ENCODE measurements around the gene ITPR1.
"Not testable (repeated sequence)": the region's sequence is repeated elsewhere in the genome, so short reads cannot be mapped to it uniquely, and the experiment has no call there.

The ITPR1 gene

GRCh38 chr3:4588466-4588865 is 95.3 kb downstream of the ITPR1 start:
- no peak for DNase-seq (ENCODE audit: low read depth in 2 of 3, low spot score in 1 of 3)

GRCh38 chr3:4589475-4590097 is 96.4 kb downstream of the ITPR1 start:
- no peak for DNase-seq (ENCODE audit: low read depth in 2 of 3, low spot score in 1 of 3)

- DNase-seq (ENCODE audit: low read depth in 2 of 3, low spot score in 1 of 3): not testable (repeated sequence)
Observed at GRCh38 chr3:4590849-4591248, 97.7 kb downstream of the ITPR1 start.

GRCh38 chr3:4591669-4592068 is 98.5 kb downstream of the ITPR1 start:
- no peak for DNase-seq (ENCODE audit: low read depth in 2 of 3, low spot score in 1 of 3)

GRCh38 chr3:4593014-4593413 is 99.9 kb downstream of the ITPR1 start:
- DNase-seq (ENCODE audit: low read depth in 2 of 3, low spot score in 1 of 3): no peak

GRCh38 chr3:4595710-4596113 is 102.6 kb downstream of the ITPR1 start:
- no peak for DNase-seq (ENCODE audit: low read depth in 2 of 3, low spot score in 1 of 3)

GRCh38 chr3:4596612-4597011 is 103.5 kb downstream of the ITPR1 start:
- no peak for DNase-seq (ENCODE audit: low read depth in 2 of 3, low spot score in 1 of 3)

- DNase-seq (ENCODE audit: low read depth in 2 of 3, low spot score in 1 of 3): no peak
Observed at GRCh38 chr3:4597208-4597985, 104.2 kb downstream of the ITPR1 start.

GRCh38 chr3:4598232-4598631 is 105.1 kb downstream of the ITPR1 start:
- not testable (repeated sequence) for DNase-seq (ENCODE audit: low read depth in 2 of 3, low spot score in 1 of 3)

- DNase-seq (ENCODE audit: low read depth in 2 of 3, low spot score in 1 of 3): no peak
Observed at GRCh38 chr3:4599612-4600011, 106.5 kb downstream of the ITPR1 start.

GRCh38 chr3:4600493-4600892 is 107.3 kb downstream of the ITPR1 start:
- no peak for DNase-seq (ENCODE audit: low read depth in 2 of 3, low spot score in 1 of 3)

GRCh38 chr3:4601892-4602291 is 108.7 kb downstream of the ITPR1 start:
- DNase-seq (ENCODE audit: low read depth in 2 of 3, low spot score in 1 of 3): no peak

GRCh38 chr3:4604693-4605092 is 111.5 kb downstream of the ITPR1 start:
- no peak for DNase-seq (ENCODE audit: low read depth in 2 of 3, low spot score in 1 of 3)

- no peak for DNase-seq (ENCODE audit: low read depth in 2 of 3, low spot score in 1 of 3)
Observed at GRCh38 chr3:4606911-4607310, 113.8 kb downstream of the ITPR1 start.

- no peak for DNase-seq (ENCODE audit: low read depth in 2 of 3, low spot score in 1 of 3)
Observed at GRCh38 chr3:4613366-4613765, 120.2 kb downstream of the ITPR1 start.

- no peak for DNase-seq (ENCODE audit: low read depth in 2 of 3, low spot score in 1 of 3)
Observed at GRCh38 chr3:4614070-4614469, 120.9 kb downstream of the ITPR1 start.

GRCh38 chr3:4614927-4615326 is 121.8 kb downstream of the ITPR1 start:
- DNase-seq (ENCODE audit: low read depth in 2 of 3, low spot score in 1 of 3): no peak

GRCh38 chr3:4615750-4616149 is 122.6 kb downstream of the ITPR1 start:
- no peak for DNase-seq (ENCODE audit: low read depth in 2 of 3, low spot score in 1 of 3)

GRCh38 chr3:4623421-4623999 is 130.4 kb downstream of the ITPR1 start:
- no peak for DNase-seq (ENCODE audit: low read depth in 2 of 3, low spot score in 1 of 3)

GRCh38 chr3:4627651-4628375 is 134.7 kb downstream of the ITPR1 start:
- no peak for DNase-seq (ENCODE audit: low read depth in 2 of 3, low spot score in 1 of 3)

- DNase-seq (ENCODE audit: low read depth in 2 of 3, low spot score in 1 of 3): no peak
Observed at GRCh38 chr3:4629095-4630007, 136.2 kb downstream of the ITPR1 start.

Data from stimulated activated CD4-positive, alpha-beta T cell treated with anti-CD3 and anti-CD28 coated beads, Interleukin-12 subunit alpha, Interleukin-12 subunit beta, amount 100 ng/mL, for 48 hours (primary cell).